Measurements from ENCODE around the gene HOMER2.
"Not testable (repeated sequence)": the region's sequence is repeated elsewhere in the genome, so short reads cannot be mapped to it uniquely, and the experiment has no call there.

HOMER2 gene

GRCh38 chr15:82839136-82839535 lies 113.4 kb downstream of the HOMER2 start:
- H3K9ac ChIP-seq (ENCODE audit: low read depth, low read length), result no peak overlapping the region
- no peaks in the 10 kb centered on the region for H3K27me3 ChIP-seq (ENCODE audit: insufficient read depth, low read length)
- no peaks in the 10 kb centered on the region for H3K4me1 ChIP-seq (ENCODE audit: insufficient read depth, low read length)
- H3K36me3 ChIP-seq (ENCODE audit: insufficient read depth, low read depth, low read length), result peaks cover 4% of the 10 kb centered on the region; the same call in 1 of the 2 replicates
- no peaks in the 10 kb centered on the region for H3K9me3 ChIP-seq (ENCODE audit: insufficient read depth, low read depth, low read length)
- H3K27ac ChIP-seq (ENCODE audit: low read length), result no peak overlapping the region
- H3K4me3 ChIP-seq (ENCODE audit: low read length), result no peak overlapping the region

GRCh38 chr15:82838096-82838735 lies 114.3 kb downstream of the HOMER2 start:
- Histone ChIP-seq H3K4me1 (ENCODE audit: insufficient read depth, low read length) (no peaks in the 10 kb centered on the region), H3K4me3 (ENCODE audit: low read length) (no peak overlapping the region), H3K36me3 (ENCODE audit: insufficient read depth, low read depth, low read length) (peaks cover 8% of the 10 kb centered on the region), H3K27ac (ENCODE audit: low read length) (no peak overlapping the region), H3K27me3 (ENCODE audit: insufficient read depth, low read length) (no peaks in the 10 kb centered on the region), H3K9ac (ENCODE audit: low read depth, low read length) (no peak overlapping the region), H3K9me3 (ENCODE audit: insufficient read depth, low read depth, low read length) (no peaks in the 10 kb centered on the region)

GRCh38 chr15:82835391-82835917 lies 117.1 kb downstream of the HOMER2 start:
- Histone ChIP-seq H3K4me1 (ENCODE audit: insufficient read depth, low read length) (peaks cover 5% of the 10 kb centered on the region; the same call in 1 of the 2 replicates), H3K9ac (ENCODE audit: low read depth, low read length) (no peak overlapping the region), H3K4me3 (ENCODE audit: low read length) (no peak overlapping the region), H3K27ac (ENCODE audit: low read length) (no peak overlapping the region), H3K27me3 (ENCODE audit: insufficient read depth, low read length) (no peaks in the 10 kb centered on the region), H3K36me3 (ENCODE audit: insufficient read depth, low read depth, low read length) (peaks cover 29% of the 10 kb centered on the region), H3K9me3 (ENCODE audit: insufficient read depth, low read depth, low read length) (no peaks in the 10 kb centered on the region)

GRCh38 chr15:82833362-82833682 lies 119.2 kb downstream of the HOMER2 start:
- no peak overlapping the region for H3K9ac ChIP-seq (ENCODE audit: low read depth, low read length)
- no peak overlapping the region for H3K27ac ChIP-seq (ENCODE audit: low read length)
- peaks cover 5% of the 10 kb centered on the region; the same call in 1 of the 2 replicates for H3K4me1 ChIP-seq (ENCODE audit: insufficient read depth, low read length)
- peaks cover 35% of the 10 kb centered on the region for H3K36me3 ChIP-seq (ENCODE audit: insufficient read depth, low read depth, low read length)
- no peaks in the 10 kb centered on the region for H3K27me3 ChIP-seq (ENCODE audit: insufficient read depth, low read length)
- no peak overlapping the region for H3K4me3 ChIP-seq (ENCODE audit: low read length)
- H3K9me3 ChIP-seq (ENCODE audit: insufficient read depth, low read depth, low read length), result no peaks in the 10 kb centered on the region

- Histone ChIP-seq H3K27me3 (ENCODE audit: insufficient read depth, low read length) (no peaks in the 10 kb centered on the region), H3K27ac (ENCODE audit: low read length) (no peak overlapping the region), H3K9ac (ENCODE audit: low read depth, low read length) (no peak overlapping the region), H3K4me3 (ENCODE audit: low read length) (no peak overlapping the region), H3K9me3 (ENCODE audit: insufficient read depth, low read depth, low read length) (no peaks in the 10 kb centered on the region), H3K4me1 (ENCODE audit: insufficient read depth, low read length) (peaks cover 5% of the 10 kb centered on the region; the same call in 1 of the 2 replicates), H3K36me3 (ENCODE audit: insufficient read depth, low read depth, low read length) (peaks cover 40% of the 10 kb centered on the region)
Measured at GRCh38 chr15:82832601-82833361, 119.7 kb downstream of the HOMER2 start.

- no peak overlapping the region for H3K9ac ChIP-seq (ENCODE audit: low read depth, low read length)
- H3K27me3 ChIP-seq (ENCODE audit: insufficient read depth, low read length), result no peaks in the 10 kb centered on the region
- peaks cover 5% of the 10 kb centered on the region; the same call in 1 of the 2 replicates for H3K4me1 ChIP-seq (ENCODE audit: insufficient read depth, low read length)
- H3K9me3 ChIP-seq (ENCODE audit: insufficient read depth, low read depth, low read length), result no peaks in the 10 kb centered on the region
- H3K4me3 ChIP-seq (ENCODE audit: low read length), result no peak overlapping the region
- H3K36me3 ChIP-seq (ENCODE audit: insufficient read depth, low read depth, low read length), result peaks cover 46% of the 10 kb centered on the region
- no peak overlapping the region for H3K27ac ChIP-seq (ENCODE audit: low read length)
Measured at GRCh38 chr15:82831894-82832600, 120.5 kb downstream of the HOMER2 start.

GRCh38 chr15:82830427-82831173 lies 121.9 kb downstream of the HOMER2 start:
- Histone ChIP-seq H3K9me3 (ENCODE audit: insufficient read depth, low read depth, low read length) (no peaks in the 10 kb centered on the region), H3K4me3 (ENCODE audit: low read length) (no peak overlapping the region), H3K27ac (ENCODE audit: low read length) (no peak overlapping the region), H3K36me3 (ENCODE audit: insufficient read depth, low read depth, low read length) (peaks cover 57% of the 10 kb centered on the region), H3K9ac (ENCODE audit: low read depth, low read length) (no peak overlapping the region), H3K4me1 (ENCODE audit: insufficient read depth, low read length) (peaks cover 5% of the 10 kb centered on the region; the same call in 1 of the 2 replicates), H3K27me3 (ENCODE audit: insufficient read depth, low read length) (no peaks in the 10 kb centered on the region)

GRCh38 chr15:82829234-82829633 lies 123.3 kb downstream of the HOMER2 start:
- Histone ChIP-seq H3K27me3 (ENCODE audit: insufficient read depth, low read length) (no peaks in the 10 kb centered on the region), H3K4me3 (ENCODE audit: low read length) (no peak overlapping the region), H3K36me3 (ENCODE audit: insufficient read depth, low read depth, low read length) (peaks cover 54% of the 10 kb centered on the region), H3K9ac (ENCODE audit: low read depth, low read length) (no peak overlapping the region), H3K27ac (ENCODE audit: low read length) (no peak overlapping the region), H3K9me3 (ENCODE audit: insufficient read depth, low read depth, low read length) (no peaks in the 10 kb centered on the region), H3K4me1 (ENCODE audit: insufficient read depth, low read length) (peaks cover 5% of the 10 kb centered on the region; the same call in 1 of the 2 replicates)

- H3K27me3 ChIP-seq (ENCODE audit: insufficient read depth, low read length), result no peaks in the 10 kb centered on the region
- H3K36me3 ChIP-seq (ENCODE audit: insufficient read depth, low read depth, low read length), result peaks cover 50% of the 10 kb centered on the region
- no peak overlapping the region for H3K27ac ChIP-seq (ENCODE audit: low read length)
- H3K9ac ChIP-seq (ENCODE audit: low read depth, low read length), result no peak overlapping the region
- no peaks in the 10 kb centered on the region for H3K9me3 ChIP-seq (ENCODE audit: insufficient read depth, low read depth, low read length)
- H3K4me1 ChIP-seq (ENCODE audit: insufficient read depth, low read length), result peaks cover 5% of the 10 kb centered on the region; the same call in 1 of the 2 replicates
- H3K4me3 ChIP-seq (ENCODE audit: low read length), result no peak overlapping the region
Measured at GRCh38 chr15:82828075-82828474, 124.4 kb downstream of the HOMER2 start.

GRCh38 chr15:82823049-82823448 lies 129.5 kb downstream of the HOMER2 start:
- H3K9ac ChIP-seq (ENCODE audit: low read depth, low read length), result no peak overlapping the region
- peaks cover 5% of the 10 kb centered on the region for H3K9me3 ChIP-seq (ENCODE audit: insufficient read depth, low read depth, low read length)
- peaks cover 37% of the 10 kb centered on the region for H3K36me3 ChIP-seq (ENCODE audit: insufficient read depth, low read depth, low read length)
- no peak overlapping the region for H3K27ac ChIP-seq (ENCODE audit: low read length)
- no peak overlapping the region for H3K4me3 ChIP-seq (ENCODE audit: low read length)
- H3K4me1 ChIP-seq (ENCODE audit: insufficient read depth, low read length), result no peaks in the 10 kb centered on the region
- no peaks in the 10 kb centered on the region for H3K27me3 ChIP-seq (ENCODE audit: insufficient read depth, low read length)

- H3K27me3 ChIP-seq (ENCODE audit: insufficient read depth, low read length); H3K4me3 ChIP-seq (ENCODE audit: low read length); H3K4me1 ChIP-seq (ENCODE audit: insufficient read depth, low read length); H3K27ac ChIP-seq (ENCODE audit: low read length); H3K9ac ChIP-seq (ENCODE audit: low read depth, low read length); H3K9me3 ChIP-seq (ENCODE audit: insufficient read depth, low read depth, low read length): not testable (repeated sequence)
- H3K36me3 ChIP-seq (ENCODE audit: insufficient read depth, low read depth, low read length), result peaks cover 33% of the 10 kb centered on the region
Measured at GRCh38 chr15:82821851-82822250, 130.7 kb downstream of the HOMER2 start.

Measured in iPS-20b (cell line).